ENCODE measurements around the gene CDK13. TPM values are rescaled to one million over a fixed set of nuclear protein-coding genes. Genes with fewer than 3 reads are reported as not detected.

The CDK13 gene
- total RNA-seq, 1 experiment from 2014 or later, result 39.2 TPM

DNA sequence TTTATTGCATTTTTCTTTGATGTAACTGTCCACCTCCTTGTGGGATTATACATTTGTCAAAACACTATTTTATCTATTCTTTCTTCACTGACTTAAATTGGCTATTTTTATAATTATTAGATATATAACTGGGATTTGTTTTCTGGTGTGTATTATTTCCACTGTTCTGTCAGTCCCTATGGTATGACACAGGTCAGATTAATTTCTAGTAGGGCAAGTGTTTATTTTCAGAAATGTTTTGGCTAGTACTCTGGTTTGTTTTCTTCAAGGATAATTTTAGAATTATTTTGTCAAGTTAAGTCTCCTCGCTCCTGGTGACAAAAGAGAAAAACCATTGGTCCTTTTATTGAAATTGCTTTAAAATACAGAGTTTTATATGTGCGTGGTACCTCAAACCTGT, 93.1 kb downstream of the CDK13 start (continued):
- TF ChIP-seq ATF3 (CRISPR knock-in tag; conservative IDR thresholded peaks at IDR 0.05), result no peak
- TF ChIP-seq PREB (CRISPR knock-in tag; IDR thresholded peaks at IDR 0.05; ENCODE audit: borderline replicate concordance), result no peak

GRCh38 chr7:40047661-40048060, 97.6 kb downstream of the CDK13 start:
- H3K4me3 Mint-ChIP-seq, result no peak overlapping the region
- H3K4me1 Mint-ChIP-seq, result no peaks in the 10 kb centered on the region
- no peaks in the 10 kb centered on the region for H3K27me3 Mint-ChIP-seq (ENCODE audit: low read depth)
- no peak for DNase-seq (ENCODE audit: low spot score)
- CTCF ChIA-PET, result interaction anchor here (2.3 kb wide), 1 partner anchor 151 kb away, joined by 7 read pairs; no protein-coding TSS in a partner anchor
- POLR2A ChIA-PET, result interaction anchor here (0.6 kb wide), 1 partner anchor 235 kb away, joined by 7 read pairs; no protein-coding TSS in a partner anchor
- no peak for ATAC-seq
- TF ChIP-seq ZNF416 (CRISPR knock-in tag; IDR thresholded peaks at IDR 0.05) (no peak), OVOL2 (CRISPR knock-in tag; IDR thresholded peaks at IDR 0.05; ENCODE audit: borderline replicate concordance) (no peak), HMGXB4 (CRISPR knock-in tag; IDR thresholded peaks at IDR 0.05) (no peak), HMGA2 (CRISPR knock-in tag; IDR thresholded peaks at IDR 0.05) (no peak), TEAD1 (CRISPR knock-in tag; IDR thresholded peaks at IDR 0.05) (no peak), MYBL2 (CRISPR knock-in tag; IDR thresholded peaks at IDR 0.05) (no peak), JUN (CRISPR knock-in tag; IDR thresholded peaks at IDR 0.05) (no peak), KAT7 (CRISPR knock-in tag; IDR thresholded peaks at IDR 0.05; ENCODE audit: borderline replicate concordance) (no peak), FOXJ3 (CRISPR knock-in tag; IDR thresholded peaks at IDR 0.05; ENCODE audit: borderline replicate concordance) (no peak), SMAD3 (CRISPR knock-in tag; IDR thresholded peaks at IDR 0.05; ENCODE audit: borderline replicate concordance) (no peak), FOXP1 (CRISPR knock-in tag; IDR thresholded peaks at IDR 0.05; ENCODE audit: borderline replicate concordance) (no peak), NR2C2 (CRISPR knock-in tag; IDR thresholded peaks at IDR 0.05) (no peak), JAZF1 (CRISPR knock-in tag; IDR thresholded peaks at IDR 0.05) (no peak), ELF4 (CRISPR knock-in tag; IDR thresholded peaks at IDR 0.05; ENCODE audit: low read depth) (no peak), ZNF281 (CRISPR knock-in tag; IDR thresholded peaks at IDR 0.05) (no peak)
- TF ChIP-seq, protein P1, sequence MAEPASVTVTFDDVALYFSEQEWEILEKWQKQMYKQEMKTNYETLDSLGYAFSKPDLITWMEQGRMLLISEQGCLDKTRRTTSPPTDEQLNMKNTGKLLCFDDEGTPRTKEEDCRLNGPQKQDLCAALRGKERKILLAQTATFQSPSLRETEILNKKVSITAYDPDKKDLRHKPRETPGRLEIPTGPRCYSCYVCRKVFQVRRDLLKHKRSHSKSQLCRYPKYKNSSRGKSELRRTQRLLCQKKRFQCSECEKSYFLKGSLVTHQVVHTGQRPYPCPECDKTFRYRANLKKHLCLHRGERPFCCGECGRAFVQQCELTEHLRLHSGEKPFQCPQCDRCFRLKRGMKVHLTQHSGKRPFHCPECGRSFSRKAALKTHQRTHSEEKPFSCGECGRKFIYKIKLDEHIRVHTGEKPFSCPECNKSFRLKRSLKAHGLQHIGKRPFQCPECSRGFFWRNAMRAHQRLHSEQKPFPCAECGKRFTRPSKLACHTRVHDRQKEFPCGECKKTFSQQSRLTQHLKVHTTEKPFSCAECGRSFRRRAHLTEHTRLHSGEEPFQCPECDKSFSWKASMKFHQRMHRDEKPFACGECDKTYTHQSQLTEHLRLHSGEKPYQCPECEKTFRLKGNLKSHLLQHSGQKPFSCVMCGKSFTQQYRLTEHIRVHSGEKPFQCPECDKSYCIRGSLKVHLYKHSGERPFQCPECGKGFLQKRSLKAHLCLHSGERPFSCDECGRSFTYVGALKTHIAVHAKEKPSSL (CRISPR knock-in tag; conservative IDR thresholded peaks at IDR 0.05), result no peak
- TF ChIP-seq, protein P2, sequence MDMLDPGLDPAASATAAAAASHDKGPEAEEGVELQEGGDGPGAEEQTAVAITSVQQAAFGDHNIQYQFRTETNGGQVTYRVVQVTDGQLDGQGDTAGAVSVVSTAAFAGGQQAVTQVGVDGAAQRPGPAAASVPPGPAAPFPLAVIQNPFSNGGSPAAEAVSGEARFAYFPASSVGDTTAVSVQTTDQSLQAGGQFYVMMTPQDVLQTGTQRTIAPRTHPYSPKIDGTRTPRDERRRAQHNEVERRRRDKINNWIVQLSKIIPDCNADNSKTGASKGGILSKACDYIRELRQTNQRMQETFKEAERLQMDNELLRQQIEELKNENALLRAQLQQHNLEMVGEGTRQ (CRISPR knock-in tag; IDR thresholded peaks at IDR 0.05), result no peak
- no peaks in the 10 kb centered on the region for H3K9me3 Mint-ChIP-seq
- no peaks in the 10 kb centered on the region for H3K36me3 Mint-ChIP-seq
- H3K27ac Mint-ChIP-seq, result no peak overlapping the region

All from WTC11 (cell line).